OCI-LY1 (cell line): ENCODE results near the gene EIPR1.

ENCODE experiments used
- EZH2 ChIP-seq: fragments of 200-600 bp; sonication (generic), shearing (Covaris generic); IDR thresholded peaks from 2 replicates; pipeline ENCODE4 v1.8.0; 2017; ENCODE audit warnings: borderline replicate concordance, mixed run types, mild to moderate bottlenecking, antibody characterized with exemption, low read length, moderate library complexity, mixed read lengths
- TF ChIP-seq, protein P1 (sequence below): fragments of 200-600 bp; sonication (generic), shearing (Covaris generic); IDR thresholded peaks from 2 replicates; pipeline ENCODE4 v1.5.1; 2017; ENCODE audit warnings: mild to moderate bottlenecking, antibody characterized with exemption, low read length, moderate library complexity, mixed read lengths

GRCh38 chr2:3185256-3185655 is 192.4 kb downstream of the EIPR1 start:
- TF ChIP-seq, protein P1, sequence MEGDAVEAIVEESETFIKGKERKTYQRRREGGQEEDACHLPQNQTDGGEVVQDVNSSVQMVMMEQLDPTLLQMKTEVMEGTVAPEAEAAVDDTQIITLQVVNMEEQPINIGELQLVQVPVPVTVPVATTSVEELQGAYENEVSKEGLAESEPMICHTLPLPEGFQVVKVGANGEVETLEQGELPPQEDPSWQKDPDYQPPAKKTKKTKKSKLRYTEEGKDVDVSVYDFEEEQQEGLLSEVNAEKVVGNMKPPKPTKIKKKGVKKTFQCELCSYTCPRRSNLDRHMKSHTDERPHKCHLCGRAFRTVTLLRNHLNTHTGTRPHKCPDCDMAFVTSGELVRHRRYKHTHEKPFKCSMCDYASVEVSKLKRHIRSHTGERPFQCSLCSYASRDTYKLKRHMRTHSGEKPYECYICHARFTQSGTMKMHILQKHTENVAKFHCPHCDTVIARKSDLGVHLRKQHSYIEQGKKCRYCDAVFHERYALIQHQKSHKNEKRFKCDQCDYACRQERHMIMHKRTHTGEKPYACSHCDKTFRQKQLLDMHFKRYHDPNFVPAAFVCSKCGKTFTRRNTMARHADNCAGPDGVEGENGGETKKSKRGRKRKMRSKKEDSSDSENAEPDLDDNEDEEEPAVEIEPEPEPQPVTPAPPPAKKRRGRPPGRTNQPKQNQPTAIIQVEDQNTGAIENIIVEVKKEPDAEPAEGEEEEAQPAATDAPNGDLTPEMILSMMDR: no peak
- no peak for TF ChIP-seq EZH2
